GM23338 (cell line): ENCODE measurements around the gene FOXA1. TPM values are rescaled to one million over a fixed set of nuclear protein-coding genes. Genes with fewer than 3 reads are reported as not detected.

Source experiments
- ATAC-seq: fragments of 200-7000 bp; cut with Tn5 transposase; 3 replicates; pipeline ENCODE4 v1.9.1; 2020
- DNase-seq: peaks from one replicate; pipeline ENCODE4 v3.0.0-alpha.2; 2015; ENCODE audit warnings: low spot score
- H2AFZ ChIP-seq: fragments of 200-600 bp; sonication (generic); 2 replicates; pipeline ENCODE4 v1.8.0; 2016; ENCODE audit warnings: antibody characterized with exemption, mild to moderate bottlenecking, moderate library complexity
- H3F3A ChIP-seq: fragments of 200-600 bp; sonication (generic); replicated peaks from 2 replicates; pipeline ENCODE4 v1.8.0; 2017; ENCODE audit warnings: antibody characterized with exemption, mixed run types, low read depth
- H3K27ac ChIP-seq: fragments of 200-600 bp; sonication (generic); 2 replicates; pipeline ENCODE4 v1.6.1; 2016; ENCODE audit warnings: low read depth
- H3K27me3 ChIP-seq: fragments of 200-600 bp; sonication (generic); 2 replicates; pipeline ENCODE4 v1.8.0; 2016; ENCODE audit warnings: mild to moderate bottlenecking, mixed run types, moderate library complexity; ENCODE audit not compliant: insufficient read depth
- H3K36me3 ChIP-seq: fragments of 200-600 bp; sonication (generic); 2 replicates; pipeline ENCODE4 v1.8.0; 2016; ENCODE audit warnings: mild to moderate bottlenecking; ENCODE audit not compliant: insufficient read depth
- H3K4me1 ChIP-seq: fragments of 200-600 bp; sonication (generic); 2 replicates; pipeline ENCODE4 v1.8.0; 2016; ENCODE audit warnings: mild to moderate bottlenecking, moderate library complexity; ENCODE audit not compliant: insufficient read depth
- H3K4me2 ChIP-seq: fragments of 200-600 bp; sonication (generic); 2 replicates; pipeline ENCODE4 v1.7.1; 2017; ENCODE audit warnings: mixed run types
- H3K4me3 ChIP-seq: fragments of 200-600 bp; sonication (generic); 2 replicates; pipeline ENCODE4 v1.6.1; 2016; ENCODE audit warnings: mixed run types
- H3K79me2 ChIP-seq: fragments of 200-600 bp; sonication (generic); replicated peaks from 2 replicates; pipeline ENCODE4 v1.8.0; 2017; ENCODE audit warnings: mild to moderate bottlenecking; ENCODE audit not compliant: insufficient read depth
- H3K9me2 ChIP-seq: fragments of 200-600 bp; sonication (generic); 2 replicates; pipeline ENCODE4 v1.8.0; 2017; ENCODE audit not compliant: insufficient read depth
- H4K20me1 ChIP-seq: fragments of 200-600 bp; sonication (generic); replicated peaks from 2 replicates; pipeline ENCODE4 v1.8.0; 2017; ENCODE audit warnings: mild to moderate bottlenecking; ENCODE audit not compliant: insufficient read depth
- H3K27ac Mint-ChIP-seq: 2 replicates; pipeline ENCODE4 v1.8.0; 2020; ENCODE audit warnings: inconsistent platforms, mild to moderate bottlenecking, moderate library complexity, mixed read lengths
- H3K27me3 Mint-ChIP-seq: 3 replicates; pipeline ENCODE4 v1.8.0; 2022; ENCODE audit warnings: low read depth, mild to moderate bottlenecking, moderate library complexity, mixed read lengths, inconsistent platforms; ENCODE audit not compliant: insufficient read depth, poor library complexity
- H3K36me3 Mint-ChIP-seq: 3 replicates; pipeline ENCODE4 v1.8.0; 2021; ENCODE audit warnings: low read depth, mild to moderate bottlenecking, inconsistent platforms, moderate library complexity, mixed read lengths
- H3K4me1 Mint-ChIP-seq: 3 replicates; pipeline ENCODE4 v1.8.0; 2020; ENCODE audit warnings: mild to moderate bottlenecking, inconsistent platforms, mixed read lengths
- H3K4me3 Mint-ChIP-seq: 3 replicates; pipeline ENCODE4 v1.8.0; 2021; ENCODE audit warnings: moderate library complexity, mild to moderate bottlenecking, inconsistent platforms, mixed read lengths
- H3K9me3 Mint-ChIP-seq: 3 replicates; pipeline ENCODE4 v1.8.0; 2020; ENCODE audit warnings: moderate library complexity, mild to moderate bottlenecking, inconsistent platforms, mixed read lengths
- CREB1 ChIP-seq: fragments of 250-450 bp; sonication (Bioruptor Pico); IDR thresholded peaks from 2 replicates; pipeline ENCODE4 v1.5.0; 2020; ENCODE audit warnings: low read depth, mild to moderate bottlenecking, moderate library complexity
- EZH2 ChIP-seq: fragments of 200-600 bp; sonication (generic); IDR thresholded peaks from one replicate; pipeline ENCODE4 v1.8.0; 2017; ENCODE audit warnings: antibody characterized with exemption, mild to moderate bottlenecking, low read depth; ENCODE audit not compliant: unreplicated experiment
- EZH2phosphoT487 ChIP-seq: fragments of 200-600 bp; sonication (generic); IDR thresholded peaks from one replicate; pipeline ENCODE4 v1.8.1; 2018; ENCODE audit warnings: antibody characterized with exemption; ENCODE audit not compliant: unreplicated experiment
- NANOG ChIP-seq: IDR thresholded peaks from 2 replicates; pipeline ENCODE4 v1.6.1; 2016; ENCODE audit warnings: antibody characterized with exemption, borderline replicate concordance
- POLR2AphosphoS5 ChIP-seq: IDR thresholded peaks from 2 replicates; pipeline ENCODE4 v1.6.1; 2016; ENCODE audit warnings: antibody characterized with exemption, low read depth
- ZNF462 ChIP-seq: fragments of 250-450 bp; sonication (Bioruptor Pico); IDR thresholded peaks from 2 replicates; pipeline ENCODE4 v1.5.0; 2020; ENCODE audit warnings: mild to moderate bottlenecking, moderate library complexity
- polyA plus RNA-seq: library from polyadenylated mRNA; unstranded; fragments of >200 nt; fragmentation: Nextera tagmentation; extraction: Ambion mirVana; gene quantifications from 2 replicates; pipeline ENCODE4 v1.2.1, GENCODE V29; 2016
- total RNA-seq: library from RNA; depleted of rRNA; stranded (reverse); fragments of >200 nt; shearing (Covaris generic); gene quantifications from 2 replicates; pipeline ENCODE4 v1.2.3, GENCODE V29; 2014
- TF ChIP-seq, protein P1 (sequence below): IDR thresholded peaks from 2 replicates; pipeline ENCODE4 v1.6.1; 2016; ENCODE audit warnings: antibody characterized with exemption
- TF ChIP-seq, protein P2 (sequence below), 2 experiments: fragments of 200-600 bp in 1 of 2; sonication (generic) in 1 of 2; conservative IDR thresholded peaks; 2 replicates each; pipeline versions ENCODE4 v1.5.1 to v1.6.1; 2016 to 2017; ENCODE audit warnings: antibody characterized with exemption in 2 of 2, low read depth in 2 of 2, mild to moderate bottlenecking in 2 of 2, moderate library complexity in 1 of 2

The FOXA1 gene
- total and polyA plus RNA-seq, 2 experiments from 2014 or later = not detected

GRCh38 chr14:37595809-37596621 lies 966 bp upstream of the FOXA1 start:
- Mint-ChIP-seq H3K27me3 (peaks cover 90% of the 10 kb centered on the region), H3K9me3 (no peaks in the 10 kb centered on the region), H3K27ac (no peak overlapping the region), H3K4me1 (peaks cover 53% of the 10 kb centered on the region), H3K36me3 (no peaks in the 10 kb centered on the region; the same call in 2 of the 3 replicates), H3K4me3 (peak overlapping the region; percentile 74)
- Histone ChIP-seq H3K36me3 (no peaks in the 10 kb centered on the region), H4K20me1 (peaks cover 31% of the 10 kb centered on the region), H3K4me2 (peak overlapping the region; percentile 90), H3F3A (peaks cover 34% of the 10 kb centered on the region), H3K27ac (no peak overlapping the region), H3K9me2 (no peaks in the 10 kb centered on the region), H3K4me1 (peaks cover 50% of the 10 kb centered on the region), H3K79me2 (no peaks in the 10 kb centered on the region), H3K4me3 (peak overlapping the region; percentile 61), H2AFZ (peak overlapping the region; percentile 47), H3K27me3 (peaks cover 99% of the 10 kb centered on the region)
- DNase-seq = peak; percentile 76
- no peak for ATAC-seq
- peak; percentile 33 for TF ChIP-seq EZH2
- TF ChIP-seq, protein P1, sequence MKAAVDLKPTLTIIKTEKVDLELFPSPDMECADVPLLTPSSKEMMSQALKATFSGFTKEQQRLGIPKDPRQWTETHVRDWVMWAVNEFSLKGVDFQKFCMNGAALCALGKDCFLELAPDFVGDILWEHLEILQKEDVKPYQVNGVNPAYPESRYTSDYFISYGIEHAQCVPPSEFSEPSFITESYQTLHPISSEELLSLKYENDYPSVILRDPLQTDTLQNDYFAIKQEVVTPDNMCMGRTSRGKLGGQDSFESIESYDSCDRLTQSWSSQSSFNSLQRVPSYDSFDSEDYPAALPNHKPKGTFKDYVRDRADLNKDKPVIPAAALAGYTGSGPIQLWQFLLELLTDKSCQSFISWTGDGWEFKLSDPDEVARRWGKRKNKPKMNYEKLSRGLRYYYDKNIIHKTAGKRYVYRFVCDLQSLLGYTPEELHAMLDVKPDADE = no peak

GRCh38 chr14:37594238-37594970 lies 645 bp downstream of the FOXA1 start:
- peaks cover 36% of the 10 kb centered on the region for H4K20me1 ChIP-seq
- H3K27ac ChIP-seq = no peak overlapping the region
- H3K9me3 Mint-ChIP-seq = no peaks in the 10 kb centered on the region; the same call in 2 of the 3 replicates
- H3K4me1 Mint-ChIP-seq = peaks cover 49% of the 10 kb centered on the region
- H3K27me3 ChIP-seq = peaks cover 99% of the 10 kb centered on the region
- H3K36me3 Mint-ChIP-seq = no peaks in the 10 kb centered on the region; the same call in 2 of the 3 replicates
- peak overlapping the region; percentile 76 for H3K4me2 ChIP-seq
- TF ChIP-seq EZH2 (peak; percentile 72), CREB1 (no peak), NANOG (no peak), ZNF462 (no peak), EZH2phosphoT487 (peak; percentile 44), POLR2AphosphoS5 (no peak)
- TF ChIP-seq, protein P2, sequence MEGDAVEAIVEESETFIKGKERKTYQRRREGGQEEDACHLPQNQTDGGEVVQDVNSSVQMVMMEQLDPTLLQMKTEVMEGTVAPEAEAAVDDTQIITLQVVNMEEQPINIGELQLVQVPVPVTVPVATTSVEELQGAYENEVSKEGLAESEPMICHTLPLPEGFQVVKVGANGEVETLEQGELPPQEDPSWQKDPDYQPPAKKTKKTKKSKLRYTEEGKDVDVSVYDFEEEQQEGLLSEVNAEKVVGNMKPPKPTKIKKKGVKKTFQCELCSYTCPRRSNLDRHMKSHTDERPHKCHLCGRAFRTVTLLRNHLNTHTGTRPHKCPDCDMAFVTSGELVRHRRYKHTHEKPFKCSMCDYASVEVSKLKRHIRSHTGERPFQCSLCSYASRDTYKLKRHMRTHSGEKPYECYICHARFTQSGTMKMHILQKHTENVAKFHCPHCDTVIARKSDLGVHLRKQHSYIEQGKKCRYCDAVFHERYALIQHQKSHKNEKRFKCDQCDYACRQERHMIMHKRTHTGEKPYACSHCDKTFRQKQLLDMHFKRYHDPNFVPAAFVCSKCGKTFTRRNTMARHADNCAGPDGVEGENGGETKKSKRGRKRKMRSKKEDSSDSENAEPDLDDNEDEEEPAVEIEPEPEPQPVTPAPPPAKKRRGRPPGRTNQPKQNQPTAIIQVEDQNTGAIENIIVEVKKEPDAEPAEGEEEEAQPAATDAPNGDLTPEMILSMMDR (conservative IDR thresholded peaks at IDR 0.05; ENCODE audit: low read depth in 2 of 2) = peak; percentile 74 to 95
- ATAC-seq = peak; percentile 1; the same call in 1 of the 3 replicates
- peaks cover 52% of the 10 kb centered on the region for H3K4me1 ChIP-seq
- no peaks in the 10 kb centered on the region for H3K9me2 ChIP-seq
- DNase-seq = peak; percentile 89
- H3K4me3 ChIP-seq = peak overlapping the region; percentile 50
- H3K27me3 Mint-ChIP-seq = peaks cover 90% of the 10 kb centered on the region
- no peak overlapping the region for H2AFZ ChIP-seq
- no peaks in the 10 kb centered on the region for H3K79me2 ChIP-seq
- H3F3A ChIP-seq = peaks cover 22% of the 10 kb centered on the region
- no peaks in the 10 kb centered on the region for H3K36me3 ChIP-seq
- H3K27ac Mint-ChIP-seq = no peak overlapping the region
- H3K4me3 Mint-ChIP-seq = peak overlapping the region; percentile 76
